HCT116 (cell line): Measurements from ENCODE around the gene NBAS. TPM values are rescaled to one million over a fixed set of nuclear protein-coding genes. Genes with fewer than 3 reads are reported as not detected.

Experiments
- ATAC-seq: fragments of 200-7000 bp; cut with Tn5 transposase; 2 replicates; pipeline ENCODE4 v1.9.1; 2020; ENCODE audit warnings: mild to moderate bottlenecking, moderate library complexity
- BruUV-seq: library from RNA; stranded (reverse); fragments of 400-500 nt; replicated peaks from 2 replicates; lab custom pipeline; 2021; lab: Mats Ljungman, UMichigan
- CTCF ChIA-PET: fragments of 300-600 bp; sonication (Branson Sonifier 250); formaldehyde crosslinking; loops from one replicate; lab custom pipeline; 2021; ENCODE audit warnings: antibody characterized with exemption; lab: Charles Lee
- POLR2A ChIA-PET: fragments of 300-600, 350-600 bp; sonication (Branson Sonifier 250); formaldehyde crosslinking; loops from one replicate; lab custom pipeline; 2021; ENCODE audit warnings: antibody characterized with exemption; lab: Charles Lee
- RAD21 ChIA-PET, 2 experiments: fragments of 300-600 bp; sonication (Branson Sonifier 250); formaldehyde crosslinking; loops; one replicate each; lab custom pipeline; 2023; ENCODE audit warnings: low total read pairs in 2 of 2; ENCODE audit not compliant: uncharacterized antibody in 2 of 2, unreplicated experiment in 2 of 2, low non-redundant PET in 1 of 2; lab: Charles Lee
- DNase-seq: peaks from one replicate; pipeline ENCODE4 v3.0.0-alpha.2; 2010; ENCODE audit warnings: low read depth, low spot score
- H2AFZ ChIP-seq: fragments of 200-600 bp; shearing (Covaris generic), sonication (generic); 2 replicates; pipeline ENCODE4 v1.6.1; 2017; ENCODE audit warnings: low read depth, mixed run types, mixed read lengths, antibody characterized with exemption, low read length; ENCODE audit not compliant: poor library complexity, severe bottlenecking
- H3K27ac ChIP-seq: 2 replicates; pipeline ENCODE4 v1.5.1; 2012; ENCODE audit warnings: low read depth, low read length
- H3K27me3 ChIP-seq: fragments of 200-600 bp; sonication (generic); 2 replicates; pipeline ENCODE4 v1.6.1; 2016; ENCODE audit warnings: mixed run types, low read length, mixed read lengths; ENCODE audit not compliant: insufficient read depth
- H3K36me3 ChIP-seq, 2 experiments: fragments of 200-500 bp in 1 of 2; fragments of 200-600 bp in 1 of 2; sonication (Bioruptor generic) in 1 of 2; sonication (generic) in 1 of 2; 2 replicates each; pipeline versions ENCODE4 v1.5.1 to v1.6.1; 2014 to 2016; ENCODE audit warnings: low read length in 2 of 2, inconsistent platforms in 1 of 2, mixed read lengths in 1 of 2, mixed run types in 1 of 2; ENCODE audit not compliant: insufficient read depth in 2 of 2, control insufficient read depth in 1 of 2
- H3K4me1 ChIP-seq, 2 experiments: fragments of 200-600 bp in 1 of 2; sonication (generic) in 1 of 2; 2 replicates each; pipeline versions ENCODE4 v1.5.1 to v1.6.1; 2012 to 2017; ENCODE audit warnings: low read length in 2 of 2, inconsistent platforms in 1 of 2, mild to moderate bottlenecking in 1 of 2, mixed read lengths in 1 of 2, mixed run types in 1 of 2, moderate library complexity in 1 of 2; ENCODE audit not compliant: insufficient read depth in 2 of 2, control insufficient read depth in 1 of 2
- H3K4me2 ChIP-seq: fragments of 200-600 bp; sonication (generic); 2 replicates; pipeline ENCODE4 v1.6.1; 2017; ENCODE audit warnings: mixed run types, low read length, mixed read lengths
- H3K4me3 ChIP-seq, 2 experiments: fragments of 200-600 bp in 1 of 2; sonication (generic) in 1 of 2; replicated peaks in 1 of 2; 2 replicates each; pipeline ENCODE4 v1.5.1; 2011 to 2016; ENCODE audit warnings: low read length in 2 of 2, control low read depth in 1 of 2, low read depth in 1 of 2, mild to moderate bottlenecking in 1 of 2, mixed read lengths in 1 of 2, mixed run types in 1 of 2
- H3K79me2 ChIP-seq: fragments of 200-600 bp; sonication (generic); 2 replicates; pipeline ENCODE4 v1.6.1; 2017; ENCODE audit warnings: mild to moderate bottlenecking, mixed run types, low read length, moderate library complexity, mixed read lengths; ENCODE audit not compliant: insufficient read depth
- H3K9ac ChIP-seq: fragments of 200-600 bp; sonication (generic); 2 replicates; pipeline ENCODE4 v1.6.1; 2016; ENCODE audit warnings: low read length, mixed read lengths
- H3K9me2 ChIP-seq: fragments of 200-600 bp; sonication (generic), shearing (Covaris generic); 2 replicates; pipeline ENCODE4 v1.6.1; 2017; ENCODE audit warnings: mixed run types, mild to moderate bottlenecking, moderate library complexity; ENCODE audit not compliant: insufficient read depth
- H3K9me3 ChIP-seq, 2 experiments: fragments of 200-500 bp in 1 of 2; fragments of 200-600 bp in 1 of 2; sonication (Bioruptor generic) in 1 of 2; sonication (generic) in 1 of 2; 2 replicates each; pipeline ENCODE4 v1.6.1; 2014 to 2017; ENCODE audit warnings: low read length in 2 of 2, mixed read lengths in 2 of 2, inconsistent platforms in 1 of 2, low read depth in 1 of 2, mild to moderate bottlenecking in 1 of 2, mixed run types in 1 of 2, moderate library complexity in 1 of 2; ENCODE audit not compliant: control insufficient read depth in 1 of 2, insufficient read depth in 1 of 2
- H4K20me1 ChIP-seq: fragments of 200-600 bp; sonication (generic), shearing (Covaris generic); 2 replicates; pipeline ENCODE4 v1.6.1; 2017; ENCODE audit warnings: mixed run types, mild to moderate bottlenecking, moderate library complexity; ENCODE audit not compliant: insufficient read depth
- CEBPB ChIP-seq: IDR thresholded peaks from 2 replicates; pipeline ENCODE4 v1.6.1; 2012; ENCODE audit warnings: low read depth
- ELF1 ChIP-seq: IDR thresholded peaks from 2 replicates; pipeline ENCODE4 v1.6.1; 2012; ENCODE audit warnings: low read depth, borderline replicate concordance
- EZH2phosphoT487 ChIP-seq: fragments of 200-600 bp; IDR thresholded peaks from 2 replicates; pipeline ENCODE4 v1.6.1; 2018; ENCODE audit warnings: antibody characterized with exemption, borderline replicate concordance
- FOSL1 ChIP-seq: IDR thresholded peaks from 2 replicates; pipeline ENCODE4 v1.6.1; 2012; ENCODE audit warnings: low read depth
- JUND ChIP-seq: IDR thresholded peaks from 2 replicates; pipeline ENCODE4 v1.6.1; 2012
- REST ChIP-seq: IDR thresholded peaks from 2 replicates; pipeline ENCODE4 v1.6.1; 2012; ENCODE audit warnings: low read depth
- SIN3A ChIP-seq: IDR thresholded peaks from 2 replicates; pipeline ENCODE4 v1.6.1; 2012; ENCODE audit warnings: low read depth
- SP1 ChIP-seq: IDR thresholded peaks from 2 replicates; pipeline ENCODE4 v1.6.1; 2012; ENCODE audit warnings: low read depth
- SRF ChIP-seq: IDR thresholded peaks from 2 replicates; pipeline ENCODE4 v1.6.1; 2012; ENCODE audit warnings: low read depth
- YY1 ChIP-seq: IDR thresholded peaks from 2 replicates; pipeline ENCODE4 v1.6.1; 2011; ENCODE audit warnings: low read length, low read depth, moderate library complexity, mild to moderate bottlenecking; ENCODE audit not compliant: insufficient replicate concordance; ENCODE audit errors: extremely low read depth
- ZBTB33 ChIP-seq: IDR thresholded peaks from 2 replicates; pipeline ENCODE4 v1.6.1; 2011; ENCODE audit warnings: mild to moderate bottlenecking, low read length, moderate library complexity; ENCODE audit not compliant: insufficient replicate concordance; ENCODE audit errors: extremely low read depth
- ZNF274 ChIP-seq: fragments of 200-500 bp; sonication (Bioruptor generic); IDR thresholded peaks from 2 replicates; pipeline ENCODE4 v1.6.1; 2014; ENCODE audit warnings: mild to moderate bottlenecking, low read depth, low read length, inconsistent platforms
- intact Hi-C: fragments of 100-400 bp; cut with micrococcal nuclease; formaldehyde crosslinking; loops from 2 replicates; pipeline ENCODE4 v1.10.0; 2022
- total RNA-seq: library from RNA; stranded (reverse); gene quantifications from one replicate; pipeline ENCODE4 v1.2.1, GENCODE V29; 2021; ENCODE audit not compliant: unreplicated experiment
- TF ChIP-seq, protein P1 (sequence below): IDR thresholded peaks from 2 replicates; pipeline ENCODE4 v1.6.1; 2012

Gene NBAS
- total RNA-seq, 1 experiment from 2014 or later, result 32.8 TPM

DNA sequence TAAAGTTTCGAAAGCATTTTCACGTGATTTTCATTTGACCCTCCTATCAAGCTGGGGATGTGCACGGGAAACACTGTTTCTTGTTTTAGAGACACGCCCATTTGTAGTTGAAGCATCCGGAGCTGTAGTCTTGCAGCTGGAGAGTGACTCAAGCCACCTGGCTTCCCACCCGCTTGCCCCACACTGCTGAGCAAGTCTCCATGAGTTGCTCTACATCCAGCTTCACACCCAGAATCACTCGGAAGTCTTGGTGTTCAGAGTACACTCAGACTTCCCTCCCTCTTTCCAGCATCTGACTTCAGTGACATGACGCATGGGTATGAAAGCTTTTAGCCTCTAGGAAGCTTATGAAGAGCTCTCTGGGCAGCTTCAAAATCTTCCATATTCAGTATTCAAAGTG is 262.4 kb downstream of the NBAS start:
- intact Hi-C loops, result no loop called here
- Histone ChIP-seq H3K27ac (no peak overlapping the region), H3K4me3 (no peak overlapping the region), H3K79me2 (no peaks in the 10 kb centered on the region), H4K20me1 (no peaks in the 10 kb centered on the region), H3K9me2 (no peaks in the 10 kb centered on the region), H3K9ac (no peak overlapping the region), H3K4me1 (no peaks in the 10 kb centered on the region), H3K36me3 (no peaks in the 10 kb centered on the region), H3K9me3 (no peaks in the 10 kb centered on the region), H2AFZ (no peak overlapping the region), H3K4me2 (no peak overlapping the region), H3K27me3 (no peaks in the 10 kb centered on the region)
- DNase-seq (no peak), ATAC-seq (no peak)
- TF ChIP-seq EZH2phosphoT487 (no peak), REST (no peak), SP1 (no peak), SIN3A (no peak), YY1 (no peak), ELF1 (no peak), JUND (no peak), CEBPB (no peak), ZBTB33 (no peak), FOSL1 (no peak), ZNF274 (no peak), SRF (no peak)
- TF ChIP-seq, protein P1, sequence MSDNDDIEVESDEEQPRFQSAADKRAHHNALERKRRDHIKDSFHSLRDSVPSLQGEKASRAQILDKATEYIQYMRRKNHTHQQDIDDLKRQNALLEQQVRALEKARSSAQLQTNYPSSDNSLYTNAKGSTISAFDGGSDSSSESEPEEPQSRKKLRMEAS, result no peak
- POLR2A ChIA-PET, result no interaction called here
- CTCF ChIA-PET, result no interaction called here
- no TSS peak for BruUV-seq
- RAD21 ChIA-PET, result no interaction called here
